CD4-positive, alpha-beta T cell treated with Interferon alpha-2 for 1 hour (primary cell): Measurements from ENCODE around the gene GCNA.
"Not testable (repeated sequence)": the region's sequence is repeated elsewhere in the genome, so short reads cannot be mapped to it uniquely, and the experiment has no call there.

Experiments used
- DNase-seq, 2 donors: peaks; one replicate each; pipeline ENCODE4 v3.0.0-alpha.2; 2020 to 2022

The GCNA gene

DNA sequence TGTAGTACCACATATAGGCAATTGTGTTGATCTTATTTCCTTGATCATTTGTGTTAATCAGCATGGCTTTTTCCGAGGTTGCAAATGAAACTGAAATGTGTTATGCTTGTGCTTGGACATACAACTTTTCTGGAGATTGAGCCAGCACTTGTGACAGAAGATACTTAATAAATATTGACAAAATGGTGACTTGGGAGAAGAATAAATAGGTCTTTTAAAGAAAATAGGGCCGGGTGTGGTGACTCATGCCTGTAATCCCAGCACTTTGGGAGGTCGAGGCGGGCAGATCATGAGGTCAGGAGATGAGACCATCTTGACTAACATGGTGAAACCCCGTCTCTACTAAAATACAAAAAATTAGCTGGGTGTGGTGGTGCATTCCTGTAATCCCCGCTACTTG, 18.5 kb upstream of the GCNA start:
- not testable (repeated sequence) for DNase-seq

DNA sequence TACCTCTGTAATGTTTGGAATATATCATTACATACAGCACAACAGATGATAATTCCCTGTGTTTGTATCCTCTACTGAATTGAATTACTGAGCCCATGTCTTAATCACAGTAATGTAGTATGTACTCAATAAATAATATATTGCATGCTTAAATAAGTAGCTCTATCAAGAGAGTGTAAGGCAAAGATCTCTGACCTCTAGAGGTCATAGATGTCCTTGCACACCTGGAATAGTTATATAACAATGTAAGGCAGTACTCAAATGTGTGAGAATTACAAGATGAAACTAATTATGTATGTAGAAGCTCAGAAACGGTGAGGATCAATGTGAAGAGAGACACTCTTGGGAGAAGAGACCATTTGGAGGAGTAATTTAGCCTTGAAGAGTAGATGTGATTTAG, 14.3 kb upstream of the GCNA start:
- no peak for DNase-seq

DNA sequence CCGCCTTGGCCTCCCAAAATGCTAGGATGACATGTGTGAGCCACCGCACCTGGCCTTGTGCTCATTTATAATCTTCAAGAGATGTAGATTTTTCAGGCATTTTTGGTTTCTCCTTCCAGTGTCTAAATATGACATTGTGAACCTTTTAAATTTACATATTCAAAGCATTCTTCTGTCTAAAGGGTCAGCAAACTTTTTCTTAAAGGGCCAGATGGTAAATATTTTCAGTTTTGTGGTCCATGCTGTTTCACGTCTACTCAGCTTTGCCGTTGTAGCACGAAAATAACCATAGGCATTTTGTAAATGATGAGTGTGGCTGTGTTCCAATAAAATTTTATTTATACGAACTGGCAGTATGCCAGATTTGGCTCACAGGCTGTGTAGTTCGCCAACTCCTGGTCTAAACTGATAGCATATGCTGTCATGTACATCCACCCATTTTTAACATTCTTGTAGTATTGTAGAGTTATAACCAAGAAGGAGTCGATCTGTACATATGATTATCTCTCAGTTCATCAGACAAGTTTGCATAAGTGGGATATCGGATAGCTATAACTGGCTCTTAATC, 12.7 kb upstream of the GCNA start:
- no peak for DNase-seq

DNA sequence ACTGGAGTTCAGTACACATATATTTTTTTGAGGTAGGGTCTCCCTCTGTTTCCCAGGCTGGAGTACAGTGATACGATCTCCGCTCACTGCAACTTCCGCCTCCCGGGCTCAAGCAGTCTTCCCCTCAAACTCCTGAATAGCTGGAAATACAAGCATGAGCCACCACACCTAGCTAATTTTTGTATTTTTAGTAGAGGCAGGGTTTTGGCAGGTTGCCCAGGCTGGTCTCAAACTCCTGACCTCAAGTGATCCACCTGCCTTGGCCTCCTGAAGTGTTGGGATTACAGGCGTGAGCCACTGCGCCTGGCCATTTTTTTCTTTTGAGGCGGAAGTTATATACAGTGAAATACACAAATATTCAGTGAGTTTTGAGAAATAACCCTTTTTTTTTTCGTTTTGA, 6.8 kb upstream of the GCNA start:
- DNase-seq, result not testable (repeated sequence)

DNA sequence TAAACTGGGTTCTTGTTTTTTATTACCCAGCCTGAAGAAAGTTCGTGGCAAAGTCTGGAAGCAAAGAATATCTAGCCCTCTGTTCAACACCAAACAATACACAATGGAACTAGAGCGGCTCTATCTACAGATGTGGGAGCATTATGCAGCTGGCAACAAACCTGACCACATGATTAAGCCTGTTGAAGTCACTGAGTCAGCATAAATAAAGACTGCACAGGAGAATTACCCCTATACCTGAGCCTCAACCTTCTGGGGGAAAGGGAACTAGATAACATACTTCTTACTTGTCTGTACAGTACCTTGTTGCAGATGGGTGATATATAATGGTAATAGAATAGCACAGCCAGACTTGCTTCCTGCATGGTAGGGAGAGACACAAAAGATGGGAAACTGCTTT, 4.6 kb upstream of the GCNA start:
- DNase-seq, result no peak

DNA sequence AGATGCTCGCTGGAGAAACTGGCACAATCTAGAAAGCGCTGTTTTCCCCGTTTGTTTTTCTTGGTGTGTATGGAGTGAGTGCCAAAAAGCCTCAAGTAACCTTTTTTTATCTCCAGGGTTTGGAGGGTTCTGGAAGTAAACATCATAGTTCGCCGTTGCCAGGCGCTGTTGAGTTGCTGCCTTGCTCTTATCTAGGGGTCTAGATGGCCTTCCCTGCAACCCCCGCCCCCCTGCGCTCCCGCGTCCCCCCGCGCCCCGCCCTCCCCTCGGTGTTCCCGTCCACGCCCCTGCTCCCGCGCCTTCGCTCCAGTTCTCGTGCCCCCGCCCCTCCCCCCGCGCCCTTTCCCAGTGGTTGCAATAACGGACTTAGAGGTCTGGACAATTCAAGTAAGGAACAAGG, 555 bp upstream of the GCNA start:
- no peak for DNase-seq

DNA sequence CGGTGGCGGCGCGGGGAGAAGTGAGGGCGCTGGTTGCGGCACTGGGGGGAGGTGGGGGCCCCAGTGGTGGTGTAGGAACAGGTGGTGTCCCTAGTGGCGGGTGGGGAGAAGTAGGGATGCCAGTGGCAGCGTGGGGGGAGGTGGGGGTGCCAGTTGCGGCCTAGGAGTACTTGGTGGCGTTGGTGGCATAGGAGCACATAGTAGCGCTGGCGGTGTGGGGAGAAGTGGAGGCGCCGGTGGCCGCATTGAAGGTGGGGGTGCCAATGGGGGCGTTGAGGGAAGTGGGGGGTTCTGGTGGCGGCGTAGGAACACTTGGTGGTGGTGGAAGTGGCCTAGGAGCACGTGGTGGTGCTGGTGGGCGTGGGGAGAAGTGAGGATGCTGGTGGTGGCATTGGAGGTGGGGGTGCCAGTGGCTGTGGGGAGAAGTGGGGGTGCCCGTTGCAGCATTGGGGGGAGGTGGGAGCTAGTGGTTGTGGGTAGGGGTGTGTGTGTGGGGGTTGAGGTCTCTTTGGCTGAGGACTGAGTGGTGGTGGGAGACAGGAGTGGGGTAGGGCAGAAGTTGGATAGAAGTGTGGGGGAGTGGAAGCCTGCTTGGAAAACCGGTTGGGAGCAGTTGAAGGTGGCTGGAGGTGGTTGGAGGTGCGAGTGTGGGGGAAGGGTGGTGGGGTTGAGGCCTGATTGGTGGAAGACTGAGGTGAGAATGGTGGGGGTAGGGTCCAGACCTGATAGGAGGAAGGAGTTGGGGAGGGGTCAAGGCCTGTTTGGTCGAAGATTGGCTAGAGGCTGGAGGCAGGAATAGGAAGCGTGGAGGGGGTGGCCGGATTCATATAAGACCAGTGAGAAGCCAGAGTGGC, 1.1 kb downstream of the GCNA start:
- no peak for DNase-seq

DNA sequence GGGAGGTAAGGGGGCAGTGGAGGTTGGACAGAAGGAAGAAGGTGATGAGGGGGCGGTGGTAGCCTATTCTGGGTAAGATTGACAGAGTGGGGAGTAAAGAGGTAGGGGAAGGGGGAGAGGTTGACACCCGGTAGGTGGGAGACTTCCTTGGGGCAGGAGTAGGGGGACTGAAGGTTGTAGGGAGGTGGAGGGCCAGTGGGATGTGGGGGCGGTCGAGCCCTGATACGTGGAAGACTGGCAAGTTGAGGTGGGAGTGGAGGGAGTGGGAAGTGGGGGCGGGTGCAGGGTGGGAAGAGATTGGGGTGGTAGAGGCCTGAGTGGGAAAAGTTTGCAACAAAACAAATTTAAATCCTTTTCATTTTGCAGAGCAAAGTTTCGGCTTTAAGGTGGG, 1.7 kb downstream of the GCNA start:
- DNase-seq, result no peak

DNA sequence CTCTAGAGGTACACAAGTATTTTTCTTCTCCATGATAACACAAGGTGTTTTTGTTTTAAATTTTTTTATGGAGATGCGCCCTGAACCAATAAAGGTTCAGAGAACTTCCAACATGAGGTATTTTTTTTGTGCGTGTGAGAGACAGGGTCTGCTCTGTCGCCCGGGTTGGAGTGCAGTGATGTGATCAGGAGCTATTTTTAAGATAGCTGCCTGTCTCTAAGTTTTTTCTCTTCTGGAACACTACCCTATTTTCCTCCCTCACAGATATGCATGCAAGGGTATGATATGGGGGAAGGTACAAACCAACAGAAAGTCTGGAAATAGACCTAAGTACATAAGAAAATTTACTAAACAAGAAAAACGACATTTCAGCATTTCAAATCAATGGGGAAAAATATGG, 3.0 kb downstream of the GCNA start:
- DNase-seq, result no peak

DNA sequence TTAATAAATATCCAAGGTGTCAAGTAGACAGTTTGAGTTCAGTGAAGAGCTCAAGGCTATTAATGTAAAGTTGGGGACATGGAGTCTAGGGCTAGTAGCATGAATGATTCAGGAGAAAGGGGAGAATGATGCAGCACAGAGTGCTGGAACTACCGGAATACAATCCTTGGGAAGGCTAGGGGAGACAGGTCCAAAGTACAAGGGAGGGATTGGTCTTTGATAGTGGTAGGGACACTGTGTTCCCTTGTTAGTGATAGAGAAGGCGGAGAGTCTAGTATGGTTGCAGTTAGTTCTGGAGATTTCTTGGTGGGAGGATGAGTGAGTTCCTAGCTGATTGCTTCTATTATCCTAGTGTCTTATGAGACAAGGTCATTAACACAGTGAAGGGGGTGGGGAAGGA, 8.7 kb downstream of the GCNA start:
- DNase-seq, result no peak

DNA sequence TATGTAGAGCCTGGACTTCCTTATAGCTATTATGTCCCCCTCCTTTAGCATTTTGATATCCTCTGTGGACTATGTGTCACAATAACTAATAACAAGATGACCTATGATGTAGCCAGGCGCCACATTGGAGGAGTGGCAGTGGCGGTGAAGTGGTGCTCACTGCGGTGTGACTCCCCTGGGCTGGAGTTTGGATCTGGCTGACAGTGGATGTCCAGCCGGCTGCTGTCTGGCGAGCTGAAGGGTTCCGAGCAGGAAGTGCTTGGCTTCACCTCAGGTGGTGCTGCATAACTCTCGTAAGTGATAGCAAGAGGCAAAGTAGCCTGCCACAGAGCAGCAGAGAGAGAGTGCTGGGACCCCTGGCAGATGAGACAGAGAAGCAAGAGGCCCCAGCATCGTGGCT, 15.0 kb downstream of the GCNA start:
- DNase-seq, result not testable (repeated sequence)

DNA sequence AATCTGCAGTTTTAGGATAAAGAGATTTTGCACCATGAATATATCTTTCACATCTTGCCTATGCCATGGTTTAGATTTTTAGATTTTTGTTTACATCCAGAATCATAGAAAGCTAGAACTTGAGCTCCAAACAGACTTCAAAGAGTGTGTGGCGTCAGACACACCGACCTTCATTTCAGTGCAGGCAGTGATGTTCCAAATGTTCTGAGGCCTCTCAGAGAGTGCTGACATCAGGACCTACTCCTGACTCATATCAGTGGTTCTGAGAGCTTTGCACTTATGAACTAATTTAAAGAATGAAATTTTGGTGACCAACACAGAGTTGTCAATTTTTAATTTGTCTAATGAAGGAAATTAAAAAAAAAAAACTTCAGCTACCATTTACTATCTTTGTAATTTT, 21.7 kb downstream of the GCNA start:
- DNase-seq, result no peak

DNA sequence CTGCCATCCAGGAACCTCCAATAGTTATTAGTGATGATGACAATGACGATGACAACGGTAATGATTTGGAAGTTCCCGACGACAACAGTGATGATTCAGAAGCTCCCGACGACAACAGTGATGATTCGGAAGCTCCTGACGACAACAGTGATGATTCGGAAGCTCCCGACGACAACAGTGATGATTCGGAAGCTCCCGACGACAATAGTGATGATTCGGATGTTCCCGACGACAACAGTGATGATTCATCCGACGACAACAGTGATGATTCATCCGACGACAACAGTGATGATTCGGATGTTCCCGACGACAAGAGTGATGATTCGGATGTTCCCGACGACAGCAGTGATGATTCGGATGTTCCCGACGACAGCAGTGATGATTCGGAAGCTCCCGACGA, 25.4 kb downstream of the GCNA start:
- no peak for DNase-seq

DNA sequence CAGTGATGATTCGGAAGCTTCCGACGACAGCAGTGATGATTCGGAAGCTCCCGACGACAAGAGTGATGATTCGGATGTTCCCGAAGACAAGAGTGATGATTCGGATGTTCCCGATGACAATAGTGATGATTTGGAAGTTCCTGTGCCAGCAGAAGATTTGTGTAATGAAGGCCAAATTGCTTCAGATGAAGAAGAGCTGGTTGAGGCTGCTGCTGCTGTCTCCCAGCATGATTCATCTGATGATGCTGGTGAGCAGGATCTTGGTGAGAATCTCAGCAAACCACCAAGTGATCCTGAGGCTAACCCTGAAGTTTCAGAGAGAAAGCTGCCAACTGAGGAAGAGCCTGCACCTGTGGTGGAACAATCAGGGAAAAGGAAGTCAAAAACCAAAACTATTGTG, 25.9 kb downstream of the GCNA start:
- DNase-seq, result no peak

DNA sequence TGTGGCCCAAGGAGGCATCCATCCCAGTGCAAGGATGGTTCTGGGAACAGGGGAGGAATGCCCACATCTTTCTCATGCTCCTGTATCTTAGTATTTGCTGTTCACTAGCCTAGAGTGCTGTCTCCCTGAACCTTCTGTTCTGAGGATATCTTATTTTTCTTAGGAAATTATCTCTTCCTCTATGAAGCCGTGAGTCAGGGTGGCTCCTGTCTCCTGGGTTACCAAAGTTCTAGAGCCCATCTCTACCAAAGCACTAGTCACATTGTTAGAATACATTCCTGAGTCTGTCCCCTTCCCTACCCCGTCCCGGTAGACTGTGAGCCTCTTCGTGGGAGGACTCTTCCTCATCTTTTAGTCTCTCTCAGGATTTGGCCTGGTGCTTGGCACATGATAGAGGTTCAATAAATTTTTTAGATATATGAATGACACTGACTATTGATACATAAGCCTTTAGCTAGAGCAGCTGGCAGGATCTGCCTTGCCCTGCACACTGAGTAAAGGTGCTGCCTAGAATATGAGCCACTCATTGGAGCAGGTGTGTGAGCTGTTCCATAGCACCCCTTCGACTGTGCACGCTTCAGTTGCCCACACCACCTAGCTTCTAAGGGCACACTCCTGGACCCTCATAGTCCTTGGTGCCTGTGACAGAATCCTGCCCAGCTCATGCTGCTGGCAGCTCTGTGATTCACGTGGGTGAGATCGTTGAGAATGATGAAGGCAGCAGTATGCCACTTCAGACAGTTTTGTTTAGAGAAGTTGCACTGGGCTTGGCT, 26.7 kb downstream of the GCNA start:
- no peak for DNase-seq

DNA sequence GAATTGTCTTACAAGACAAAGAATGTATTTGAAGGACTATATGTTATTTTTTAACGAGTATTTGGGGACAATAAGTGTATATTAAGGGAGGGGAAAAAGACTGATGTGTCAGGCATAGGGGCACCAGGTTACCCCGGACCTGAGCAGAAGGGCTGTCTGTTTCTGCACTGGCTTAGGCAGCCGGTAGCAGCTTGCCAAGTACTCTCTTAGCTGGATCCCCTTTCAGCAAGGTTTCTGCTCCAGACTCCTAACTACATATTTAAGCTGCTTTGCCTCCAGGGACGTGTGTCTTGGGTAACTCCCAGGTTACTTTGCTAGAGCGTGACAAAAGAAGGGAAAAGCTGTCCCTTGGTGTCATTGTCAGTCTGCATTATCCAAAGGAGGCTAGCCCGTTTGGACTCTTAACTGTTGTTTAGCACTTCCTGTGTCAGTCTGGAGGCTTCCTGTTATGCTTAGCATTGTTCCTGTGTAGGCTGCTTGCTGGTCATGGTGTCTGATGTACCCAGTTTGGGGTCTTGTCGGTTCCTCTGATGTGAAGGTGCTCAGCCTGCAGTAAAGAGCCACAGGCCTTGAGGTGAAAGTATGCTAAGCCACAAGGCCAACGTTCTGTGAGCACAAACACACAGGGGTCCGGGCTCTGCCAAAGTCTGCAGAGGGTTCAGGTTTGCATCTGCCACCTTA, 28.4 kb downstream of the GCNA start:
- peak; percentile 19 to 51 for DNase-seq

DNA sequence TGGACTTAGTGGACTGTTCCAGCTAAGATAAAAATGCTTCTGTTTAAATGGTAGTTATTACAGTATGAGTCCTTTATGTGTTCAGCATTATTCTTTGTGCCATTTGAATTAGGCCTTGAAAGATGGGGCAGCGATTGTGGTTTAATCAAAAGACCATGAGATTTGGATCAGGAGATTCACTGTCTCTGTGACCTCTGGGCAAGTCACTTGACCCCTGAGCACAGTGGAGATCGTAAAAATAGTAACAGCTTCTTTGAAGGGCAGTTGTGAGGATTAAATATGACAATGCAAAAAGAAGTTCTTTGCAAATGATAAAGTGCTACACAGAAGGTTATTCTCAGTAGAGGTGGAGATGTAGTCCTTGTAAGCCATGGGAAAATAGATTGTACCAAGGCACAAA, 29.3 kb downstream of the GCNA start:
- no peak for DNase-seq

DNA sequence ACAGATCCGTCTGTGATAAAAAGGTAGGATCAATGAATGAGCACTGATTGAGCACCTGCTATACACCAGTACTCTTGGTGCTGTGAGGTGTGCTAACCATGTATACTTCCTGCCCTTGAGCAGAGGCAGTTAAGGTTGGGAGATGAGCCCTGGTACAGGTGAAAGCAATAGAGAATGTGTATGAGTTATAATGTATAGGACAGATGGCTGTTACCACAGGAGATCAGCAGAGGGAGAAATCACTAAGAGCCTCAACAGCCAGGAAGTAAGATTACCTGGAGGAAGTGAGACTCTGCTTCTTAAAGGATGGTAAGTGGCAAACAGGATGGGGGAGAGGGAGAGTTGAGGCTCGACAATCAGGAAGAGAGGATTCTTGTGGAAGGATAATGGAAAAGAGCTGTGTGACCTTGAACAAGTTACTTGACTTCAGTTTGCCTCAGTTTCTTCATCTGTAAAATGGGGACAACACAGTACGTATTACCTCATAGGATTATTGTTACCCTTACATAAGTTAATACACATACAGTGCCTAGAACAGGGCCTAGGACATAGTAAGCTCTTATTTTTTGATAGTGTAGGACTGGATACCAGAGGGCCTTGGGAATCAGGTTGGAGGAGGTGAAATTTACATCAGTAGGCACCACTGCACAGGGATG, 31.0 kb downstream of the GCNA start:
- DNase-seq, result no peak

DNA sequence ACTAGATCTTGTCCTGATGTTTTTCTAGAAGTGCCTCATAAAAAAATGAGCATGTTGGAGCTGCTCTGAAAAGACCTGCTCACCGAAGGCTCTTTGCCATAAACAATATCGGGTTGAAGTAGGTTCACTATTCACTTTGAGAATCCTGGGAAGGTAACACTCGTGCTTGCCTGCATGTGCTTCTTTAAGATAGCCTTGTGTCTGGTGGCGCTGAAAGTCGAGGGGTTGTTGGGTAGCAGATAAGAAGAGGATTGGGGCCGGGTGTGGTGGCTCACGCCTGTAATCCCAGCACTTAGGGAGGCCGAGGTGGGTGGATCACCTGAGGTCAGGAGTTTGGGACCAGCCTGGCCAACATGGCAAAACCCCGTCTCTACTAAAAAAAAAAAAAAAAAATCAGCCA, 33.5 kb downstream of the GCNA start:
- not testable (repeated sequence) for DNase-seq

DNA sequence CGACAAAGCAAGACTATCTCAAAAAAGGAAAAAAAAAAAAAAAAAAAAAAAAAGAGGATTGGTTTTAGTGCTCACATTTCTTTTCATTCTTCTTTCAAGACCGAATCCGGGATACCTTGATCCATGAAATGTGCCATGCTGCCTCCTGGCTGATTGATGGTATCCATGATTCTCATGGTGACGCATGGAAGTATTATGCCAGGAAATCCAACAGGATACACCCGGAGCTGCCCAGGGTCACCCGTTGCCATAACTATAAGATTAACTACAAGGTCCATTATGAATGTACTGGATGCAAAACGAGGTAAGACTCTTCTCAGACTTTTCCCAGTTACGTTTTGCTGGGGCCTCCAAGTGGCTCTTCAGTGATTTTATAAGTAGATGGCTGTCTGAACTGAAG, 34.0 kb downstream of the GCNA start:
- DNase-seq, result no peak

DNA sequence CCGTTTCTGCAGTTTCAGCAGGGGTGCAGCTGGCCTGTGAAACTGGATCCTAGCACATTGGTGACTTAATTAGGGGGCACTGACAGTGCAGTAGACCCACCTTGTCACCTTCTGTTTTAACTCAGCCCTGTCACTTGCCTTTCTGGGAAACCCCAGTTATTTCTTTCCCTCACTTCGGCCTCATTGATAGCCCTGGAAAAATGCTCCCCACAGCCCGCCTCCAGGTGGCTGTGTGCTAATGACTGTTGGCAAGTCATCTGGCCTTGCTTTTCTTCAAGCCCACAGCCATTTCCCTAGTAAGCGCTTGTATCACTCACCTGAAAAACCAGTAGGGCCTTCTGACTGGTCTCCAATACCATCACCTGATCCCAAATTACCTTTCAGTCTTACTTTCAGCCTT, 36.8 kb downstream of the GCNA start:
- DNase-seq, result no peak

DNA sequence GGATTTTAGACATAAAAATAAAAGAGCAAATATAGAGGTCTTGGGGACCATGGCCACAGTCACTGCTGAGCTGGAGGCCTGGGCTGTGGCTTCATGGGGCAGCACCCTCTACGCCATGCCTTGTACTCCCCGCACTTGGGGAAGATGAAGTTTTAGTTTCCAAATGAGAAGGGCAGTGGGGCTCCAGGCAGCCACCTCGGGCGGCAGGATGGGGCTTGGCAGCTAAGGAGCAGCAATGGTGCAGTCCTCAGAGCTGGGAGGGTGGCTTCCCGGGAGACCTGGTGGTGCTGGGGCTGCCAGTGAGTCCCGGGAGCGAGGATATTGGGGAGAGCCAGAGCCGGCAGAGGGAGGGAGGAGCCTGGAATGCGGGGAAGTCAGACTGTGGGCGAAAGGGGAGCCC, 37.7 kb downstream of the GCNA start:
- no peak for DNase-seq
